ENCODE data around the gene RYR3.
"Not testable (repeated sequence)": the region's sequence is repeated elsewhere in the genome, so short reads cannot be mapped to it uniquely, and the experiment has no call there.

Gene RYR3

DNA sequence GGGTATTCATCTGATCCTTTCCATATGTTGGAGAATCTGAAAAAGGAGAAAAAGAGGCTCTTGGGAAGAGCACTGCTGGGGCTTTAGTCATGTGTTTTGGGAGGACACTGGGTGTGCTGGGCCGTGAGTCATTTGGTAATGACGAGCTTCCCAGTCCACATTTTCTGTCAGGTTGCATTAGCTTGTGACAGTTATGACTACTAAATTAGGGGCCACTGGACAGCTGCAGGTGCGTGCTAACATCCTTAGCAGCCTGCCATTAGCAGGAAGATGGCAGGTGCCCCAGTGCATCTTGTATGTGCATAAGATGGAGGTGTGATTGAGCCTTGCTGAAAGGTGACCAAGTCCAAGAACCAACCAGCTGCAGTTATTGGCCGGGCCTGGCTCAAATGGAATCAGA lies 242.4 kb downstream of the RYR3 start:
- DNase-seq (ENCODE audit: low read depth): no peak
- TF ChIP-seq, protein P1, sequence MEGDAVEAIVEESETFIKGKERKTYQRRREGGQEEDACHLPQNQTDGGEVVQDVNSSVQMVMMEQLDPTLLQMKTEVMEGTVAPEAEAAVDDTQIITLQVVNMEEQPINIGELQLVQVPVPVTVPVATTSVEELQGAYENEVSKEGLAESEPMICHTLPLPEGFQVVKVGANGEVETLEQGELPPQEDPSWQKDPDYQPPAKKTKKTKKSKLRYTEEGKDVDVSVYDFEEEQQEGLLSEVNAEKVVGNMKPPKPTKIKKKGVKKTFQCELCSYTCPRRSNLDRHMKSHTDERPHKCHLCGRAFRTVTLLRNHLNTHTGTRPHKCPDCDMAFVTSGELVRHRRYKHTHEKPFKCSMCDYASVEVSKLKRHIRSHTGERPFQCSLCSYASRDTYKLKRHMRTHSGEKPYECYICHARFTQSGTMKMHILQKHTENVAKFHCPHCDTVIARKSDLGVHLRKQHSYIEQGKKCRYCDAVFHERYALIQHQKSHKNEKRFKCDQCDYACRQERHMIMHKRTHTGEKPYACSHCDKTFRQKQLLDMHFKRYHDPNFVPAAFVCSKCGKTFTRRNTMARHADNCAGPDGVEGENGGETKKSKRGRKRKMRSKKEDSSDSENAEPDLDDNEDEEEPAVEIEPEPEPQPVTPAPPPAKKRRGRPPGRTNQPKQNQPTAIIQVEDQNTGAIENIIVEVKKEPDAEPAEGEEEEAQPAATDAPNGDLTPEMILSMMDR (conservative IDR thresholded peaks at IDR 0.05; ENCODE audit: low read length): no peak
- H3K4me3 ChIP-seq (ENCODE audit: low read length): no peak overlapping the region

DNA sequence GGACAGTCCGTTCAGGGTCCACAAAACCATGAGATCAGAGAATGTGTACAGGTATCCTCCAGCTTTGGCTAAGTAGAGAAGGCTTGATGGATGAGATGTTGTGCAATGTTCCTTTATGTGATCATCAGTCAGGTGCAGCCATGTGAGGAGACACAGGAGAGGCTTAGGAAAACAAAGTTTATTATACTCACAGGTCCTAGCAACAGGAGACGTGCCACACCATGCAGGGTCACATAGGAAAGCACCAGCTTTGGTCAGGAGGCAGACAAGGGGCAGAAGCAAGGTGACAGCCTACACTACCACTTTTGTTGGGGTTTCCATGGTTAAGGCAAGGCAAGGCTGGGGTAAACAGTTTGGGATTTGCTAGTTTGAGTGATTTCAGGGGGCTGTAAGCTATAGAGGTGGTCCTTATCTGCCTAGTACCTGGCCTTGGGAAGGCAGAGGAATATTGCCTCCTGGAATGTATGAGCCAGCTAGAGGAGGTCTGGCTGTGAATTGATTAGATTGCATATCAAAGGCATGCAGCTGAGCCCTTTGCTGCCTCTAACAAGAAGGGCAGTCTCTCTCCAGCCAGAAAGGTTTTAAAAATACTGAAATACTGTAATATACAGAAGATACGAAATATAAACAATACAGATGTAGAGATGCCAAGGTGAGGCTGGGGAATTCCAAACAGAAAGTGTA lies 248.6 kb downstream of the RYR3 start:
- no peak for DNase-seq (ENCODE audit: low read depth)
- no peak overlapping the region for H3K4me3 ChIP-seq (ENCODE audit: low read length)
- TF ChIP-seq, protein P1 (conservative IDR thresholded peaks at IDR 0.05; ENCODE audit: low read length): no peak

DNA sequence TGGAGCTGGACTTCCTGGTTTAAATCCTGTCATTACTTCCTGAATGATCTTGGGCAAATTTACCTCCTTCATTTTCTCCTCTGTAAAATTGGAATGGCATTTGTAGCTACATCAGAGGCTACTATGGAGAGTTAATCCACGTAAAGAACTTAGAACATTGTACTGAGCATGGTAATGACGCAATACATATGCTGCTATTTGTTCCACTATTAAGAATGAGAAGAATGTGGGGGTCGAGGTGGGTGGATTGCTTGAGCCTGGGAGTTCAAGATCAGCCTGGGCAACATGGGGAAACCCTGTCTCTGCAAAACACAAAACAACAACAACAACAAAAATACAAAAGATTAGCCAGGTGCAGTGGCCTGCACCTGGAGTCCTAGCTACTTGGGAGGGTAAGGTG lies 250.6 kb downstream of the RYR3 start:
- TF ChIP-seq, protein P1 (conservative IDR thresholded peaks at IDR 0.05; ENCODE audit: low read length): no peak
- no peak for DNase-seq (ENCODE audit: low read depth)

DNA sequence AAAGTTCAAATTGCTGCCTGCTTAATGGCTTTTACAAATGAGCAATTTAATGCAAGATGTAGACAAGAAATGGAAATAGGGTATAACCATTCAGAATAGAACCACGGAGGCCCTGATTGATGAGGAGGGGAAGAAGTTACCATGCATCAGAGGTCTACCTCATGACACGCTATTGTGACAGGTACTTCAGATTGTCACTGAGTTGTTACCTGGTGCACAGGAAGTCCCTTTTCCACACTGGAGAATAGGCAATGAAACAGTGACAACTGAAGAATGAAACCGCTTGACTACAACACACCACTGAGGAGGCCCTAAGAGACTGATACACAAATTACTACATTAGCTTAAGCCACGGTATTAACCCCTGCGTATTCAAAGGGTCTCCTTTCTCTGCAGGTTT lies 251.2 kb downstream of the RYR3 start:
- TF ChIP-seq, protein P1 (conservative IDR thresholded peaks at IDR 0.05; ENCODE audit: low read length): no peak
- H3K4me3 ChIP-seq (ENCODE audit: low read length): no peak overlapping the region
- no peak for DNase-seq (ENCODE audit: low read depth)

More for the DNA sequence above, 250.6 kb downstream of the RYR3 start:
- H3K4me3 ChIP-seq (ENCODE audit: low read length): no peak overlapping the region

DNA sequence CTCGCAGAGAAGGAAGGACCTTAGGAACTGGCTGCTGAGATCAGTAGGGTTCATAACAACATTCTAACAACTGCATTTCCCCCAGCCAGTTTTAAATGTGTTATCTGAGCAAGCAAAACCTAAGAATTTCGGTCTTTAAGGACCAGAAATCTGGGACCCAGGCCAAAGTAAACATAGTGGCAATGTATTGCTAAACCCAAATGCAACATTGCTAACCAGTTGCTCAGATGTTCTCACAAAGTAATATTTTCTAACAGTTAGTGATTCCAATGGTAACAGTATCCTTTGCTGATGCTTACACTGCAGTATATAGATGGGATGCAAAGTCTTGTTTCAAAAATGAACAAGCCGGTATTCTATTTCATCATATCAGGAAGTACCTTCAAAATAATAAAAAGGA lies 254.3 kb downstream of the RYR3 start:
- DNase-seq (ENCODE audit: low read depth): peak; percentile 26
- H3K4me3 ChIP-seq (ENCODE audit: low read length): no peak overlapping the region
- TF ChIP-seq, protein P1 (conservative IDR thresholded peaks at IDR 0.05; ENCODE audit: low read length): no peak

DNA sequence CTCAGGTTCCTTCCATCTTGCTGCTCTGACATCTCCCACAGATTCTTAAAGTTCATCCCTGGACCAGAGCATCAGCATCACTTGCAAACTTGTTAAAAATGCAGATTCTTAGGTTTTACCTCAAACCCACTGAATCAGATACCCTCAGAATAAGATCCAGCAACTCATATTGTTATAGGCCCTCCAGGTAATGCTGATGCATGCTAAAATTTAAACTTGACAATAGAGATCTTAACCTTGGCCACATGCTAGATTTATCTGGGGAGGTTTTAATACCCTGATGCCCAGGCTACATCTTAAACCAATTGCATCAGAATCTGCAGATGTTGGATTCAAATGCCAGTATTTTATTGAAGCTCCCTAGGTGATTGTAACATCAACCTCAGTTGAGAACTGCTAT lies 256.9 kb downstream of the RYR3 start:
- TF ChIP-seq, protein P1 (conservative IDR thresholded peaks at IDR 0.05; ENCODE audit: low read length): no peak
- DNase-seq (ENCODE audit: low read depth): no peak
- no peak overlapping the region for H3K4me3 ChIP-seq (ENCODE audit: low read length)

DNA sequence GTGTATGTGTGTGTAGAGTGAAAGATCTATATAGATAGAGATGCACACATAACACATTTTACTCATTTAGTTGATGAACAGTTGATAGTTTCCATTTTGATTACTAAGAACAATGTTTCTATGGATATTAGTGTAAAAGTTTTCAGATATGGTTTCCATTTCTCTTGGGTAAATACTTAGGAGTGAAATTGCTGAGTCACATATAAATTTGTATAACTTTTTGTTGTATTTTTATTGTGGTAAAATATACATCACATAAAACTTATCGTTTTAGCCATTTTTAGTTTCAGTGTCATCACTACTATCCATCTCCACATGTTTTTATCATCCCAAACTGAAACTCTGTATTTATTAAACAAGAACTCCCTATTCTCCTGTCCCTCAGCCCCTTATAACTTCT lies 258.3 kb downstream of the RYR3 start:
- no peak overlapping the region for H3K4me3 ChIP-seq (ENCODE audit: low read length)
- TF ChIP-seq, protein P1 (conservative IDR thresholded peaks at IDR 0.05; ENCODE audit: low read length): no peak
- DNase-seq (ENCODE audit: low read depth): no peak

DNA sequence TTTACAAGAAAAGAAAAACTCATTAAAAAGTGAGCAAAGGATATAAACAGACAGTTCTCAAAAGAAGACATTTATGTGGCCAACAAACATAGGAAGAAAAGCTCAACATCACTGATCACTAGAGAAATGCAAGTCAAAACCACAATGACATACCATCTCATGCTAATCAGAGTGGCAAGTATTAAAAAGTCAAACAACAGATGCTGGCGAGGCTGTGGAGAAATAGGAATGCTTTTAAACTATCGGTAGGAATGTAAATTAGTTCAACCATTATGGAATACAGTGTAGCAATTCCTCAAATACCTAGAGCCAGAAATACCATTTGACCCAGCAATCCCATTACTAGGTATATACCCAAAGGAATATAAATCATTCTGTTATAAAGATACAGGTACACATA lies 267.1 kb downstream of the RYR3 start:
- peak; percentile 55 for DNase-seq (ENCODE audit: low read depth)
- H3K4me3 ChIP-seq (ENCODE audit: low read length): not testable (repeated sequence)

All from AG10803 (cell line).